IPS-20b (cell line): ENCODE measurements around the gene MAP2K5.

ENCODE experiments used
- H3K27ac ChIP-seq: one replicate; pipeline ENCODE4 v1.5.1; 2013; ENCODE audit warnings: low read length
- H3K27me3 ChIP-seq: 2 replicates; pipeline ENCODE4 v1.6.1; 2013; ENCODE audit warnings: mild to moderate bottlenecking, low read length, inconsistent platforms; ENCODE audit not compliant: insufficient read depth
- H3K36me3 ChIP-seq: 2 replicates; pipeline ENCODE4 v1.6.1; 2013; ENCODE audit warnings: low read depth, mild to moderate bottlenecking, inconsistent platforms, low read length, moderate library complexity; ENCODE audit not compliant: insufficient read depth
- H3K4me1 ChIP-seq: 2 replicates; pipeline ENCODE4 v1.6.1; 2013; ENCODE audit warnings: mild to moderate bottlenecking, control low read depth, inconsistent platforms, low read length, moderate library complexity; ENCODE audit not compliant: insufficient read depth
- H3K4me3 ChIP-seq: 2 replicates; pipeline ENCODE4 v1.5.1; 2013; ENCODE audit warnings: mild to moderate bottlenecking, low read length, inconsistent platforms
- H3K9ac ChIP-seq: 2 replicates; pipeline ENCODE4 v1.6.1; 2013; ENCODE audit warnings: low read depth, mild to moderate bottlenecking, inconsistent platforms, low read length, moderate library complexity
- H3K9me3 ChIP-seq: 2 replicates; pipeline ENCODE4 v1.6.1; 2013; ENCODE audit warnings: mild to moderate bottlenecking, low read depth, low read length, inconsistent platforms; ENCODE audit not compliant: insufficient read depth

MAP2K5 gene

GRCh38 chr15:67524235-67524634 lies 18.3 kb upstream of the MAP2K5 start:
- H3K4me1 ChIP-seq = peaks cover 15% of the 10 kb centered on the region; the same call in 1 of the 2 replicates
- H3K9me3 ChIP-seq = no peaks in the 10 kb centered on the region
- no peak overlapping the region for H3K9ac ChIP-seq
- no peak overlapping the region for H3K27ac ChIP-seq
- H3K27me3 ChIP-seq = peaks cover 22% of the 10 kb centered on the region; the same call in 1 of the 2 replicates
- H3K36me3 ChIP-seq = no peaks in the 10 kb centered on the region
- H3K4me3 ChIP-seq = no peak overlapping the region

- Histone ChIP-seq H3K4me1 (peaks cover 2% of the 10 kb centered on the region; the same call in 1 of the 2 replicates), H3K9me3 (no peaks in the 10 kb centered on the region), H3K27me3 (no peaks in the 10 kb centered on the region), H3K9ac (no peak overlapping the region), H3K36me3 (no peaks in the 10 kb centered on the region), H3K4me3 (no peak overlapping the region), H3K27ac (no peak overlapping the region)
Observed at GRCh38 chr15:67528513-67528912, 14.0 kb upstream of the MAP2K5 start.

DNA sequence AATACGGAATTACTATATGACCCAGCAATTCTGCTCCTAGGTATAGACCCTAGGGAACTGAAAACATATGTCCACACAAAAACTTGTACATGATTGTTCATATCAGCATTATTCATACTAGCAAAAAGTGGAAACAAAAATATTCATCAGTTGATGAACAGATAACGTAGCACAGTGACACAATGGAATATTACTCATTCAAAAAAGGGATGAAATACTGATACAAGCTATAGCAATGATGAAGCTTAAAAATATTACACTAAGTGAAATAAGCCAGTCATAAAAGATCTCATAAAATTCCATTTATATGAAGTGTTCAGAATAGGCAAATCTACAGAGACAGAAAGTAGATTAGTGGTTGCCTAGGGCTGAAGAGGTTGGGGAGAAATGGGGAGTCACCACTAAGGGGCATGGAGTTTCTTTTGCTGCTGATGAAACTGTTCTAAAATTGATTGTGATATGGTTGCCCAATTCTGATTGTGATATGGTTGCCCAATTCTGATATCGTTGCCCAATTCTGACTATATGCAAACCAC lies 11.1 kb upstream of the MAP2K5 start:
- no peak overlapping the region for H3K9ac ChIP-seq
- H3K27me3 ChIP-seq = no peaks in the 10 kb centered on the region
- H3K27ac ChIP-seq = no peak overlapping the region
- H3K4me1 ChIP-seq = no peaks in the 10 kb centered on the region
- no peak overlapping the region for H3K4me3 ChIP-seq
- H3K36me3 ChIP-seq = no peaks in the 10 kb centered on the region
- H3K9me3 ChIP-seq = no peaks in the 10 kb centered on the region

- no peaks in the 10 kb centered on the region for H3K27me3 ChIP-seq
- no peaks in the 10 kb centered on the region for H3K36me3 ChIP-seq
- no peaks in the 10 kb centered on the region for H3K4me1 ChIP-seq
- H3K9me3 ChIP-seq = no peaks in the 10 kb centered on the region
- H3K9ac ChIP-seq = no peak overlapping the region
- no peak overlapping the region for H3K27ac ChIP-seq
- H3K4me3 ChIP-seq = no peak overlapping the region
Observed at GRCh38 chr15:67533873-67534272, 8.6 kb upstream of the MAP2K5 start.

DNA sequence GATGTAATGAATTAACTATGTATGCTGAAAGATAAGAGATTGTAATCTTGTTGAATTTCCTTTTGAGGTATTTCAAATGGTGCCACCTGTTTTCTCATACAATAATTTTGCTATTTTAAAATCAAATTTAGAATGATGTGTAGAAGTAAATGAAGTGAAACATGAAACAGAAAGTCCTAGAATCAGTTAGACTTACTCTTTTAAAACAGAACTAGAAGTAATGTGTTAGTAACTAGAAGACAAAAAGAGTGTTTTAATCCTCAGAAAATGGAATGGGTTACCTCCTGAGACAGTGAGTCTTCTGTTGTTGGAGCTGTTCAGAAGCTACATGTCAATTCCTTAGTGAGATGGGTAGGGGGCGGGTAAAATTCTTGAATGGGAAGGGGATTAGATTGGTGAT lies 8.1 kb upstream of the MAP2K5 start:
- Histone ChIP-seq H3K9ac (no peak overlapping the region), H3K4me3 (no peak overlapping the region), H3K27ac (no peak overlapping the region), H3K4me1 (no peaks in the 10 kb centered on the region), H3K36me3 (no peaks in the 10 kb centered on the region), H3K27me3 (no peaks in the 10 kb centered on the region), H3K9me3 (no peaks in the 10 kb centered on the region)

GRCh38 chr15:67537771-67538170 lies 4.7 kb upstream of the MAP2K5 start:
- no peaks in the 10 kb centered on the region for H3K36me3 ChIP-seq

DNA sequence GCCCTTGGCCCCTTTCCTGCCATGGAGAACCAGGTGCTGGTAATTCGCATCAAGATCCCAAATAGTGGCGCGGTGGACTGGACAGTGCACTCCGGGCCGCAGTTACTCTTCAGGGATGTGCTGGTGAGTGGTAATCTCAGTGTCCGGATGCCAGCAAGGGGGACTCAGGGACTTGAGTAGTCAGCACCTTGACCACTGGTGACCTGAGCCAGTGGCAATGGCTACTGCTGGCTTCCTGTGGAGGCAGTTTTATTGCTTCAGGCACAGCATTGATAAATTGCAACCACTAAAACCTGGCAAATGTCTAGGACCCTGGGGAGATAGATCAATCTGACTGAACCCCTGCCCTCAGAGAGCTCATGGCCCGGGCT lies 830 bp downstream of the MAP2K5 start:
- H3K9ac ChIP-seq = peak overlapping the region; percentile 86; the same call in 1 of the 2 replicates
- peaks cover 12% of the 10 kb centered on the region for H3K4me1 ChIP-seq
- H3K4me3 ChIP-seq = peak overlapping the region; percentile 91
- 0 out of 2 replicates have a peak, but pooled peaks cover 9% of the 10 kb centered on the region for H3K36me3 ChIP-seq
- no peaks in the 10 kb centered on the region; the same call in 1 of the 2 replicates for H3K27me3 ChIP-seq
- H3K9me3 ChIP-seq = no peaks in the 10 kb centered on the region
- no peak overlapping the region for H3K27ac ChIP-seq

More at GRCh38 chr15:67537771-67538170, 4.7 kb upstream of the MAP2K5 start:
- Histone ChIP-seq H3K4me3 (no peak overlapping the region), H3K4me1 (no peaks in the 10 kb centered on the region; the same call in 1 of the 2 replicates), H3K27me3 (no peaks in the 10 kb centered on the region; the same call in 1 of the 2 replicates), H3K9me3 (no peaks in the 10 kb centered on the region), H3K27ac (no peak overlapping the region), H3K9ac (no peak overlapping the region)

DNA sequence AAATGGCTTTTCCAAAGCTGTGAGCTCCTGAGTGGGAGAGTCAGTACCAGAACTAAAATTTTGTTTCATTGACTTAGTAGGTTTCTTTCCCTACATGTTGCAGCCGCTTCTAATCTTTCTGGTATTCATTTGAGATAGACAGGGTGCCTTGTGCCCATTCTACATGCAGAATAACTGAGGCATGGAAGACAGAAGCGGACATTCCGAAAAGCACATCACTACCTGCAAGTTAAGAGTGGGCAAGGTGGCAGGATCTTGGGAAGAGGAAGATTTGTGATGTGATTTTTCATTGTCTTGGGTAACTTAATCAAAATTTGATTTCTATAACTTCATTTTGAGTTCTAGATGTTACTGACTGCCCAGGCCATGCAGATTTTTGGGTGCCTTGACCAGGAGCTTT lies 2.0 kb downstream of the MAP2K5 start:
- peaks cover 24% of the 10 kb centered on the region for H3K4me1 ChIP-seq
- no peak overlapping the region for H3K27ac ChIP-seq
- 0 out of 2 replicates have a peak, but pooled peaks cover 9% of the 10 kb centered on the region for H3K36me3 ChIP-seq
- H3K9ac ChIP-seq = no peak overlapping the region
- H3K9me3 ChIP-seq = no peaks in the 10 kb centered on the region
- H3K27me3 ChIP-seq = no peaks in the 10 kb centered on the region; the same call in 1 of the 2 replicates
- H3K4me3 ChIP-seq = no peak overlapping the region

DNA sequence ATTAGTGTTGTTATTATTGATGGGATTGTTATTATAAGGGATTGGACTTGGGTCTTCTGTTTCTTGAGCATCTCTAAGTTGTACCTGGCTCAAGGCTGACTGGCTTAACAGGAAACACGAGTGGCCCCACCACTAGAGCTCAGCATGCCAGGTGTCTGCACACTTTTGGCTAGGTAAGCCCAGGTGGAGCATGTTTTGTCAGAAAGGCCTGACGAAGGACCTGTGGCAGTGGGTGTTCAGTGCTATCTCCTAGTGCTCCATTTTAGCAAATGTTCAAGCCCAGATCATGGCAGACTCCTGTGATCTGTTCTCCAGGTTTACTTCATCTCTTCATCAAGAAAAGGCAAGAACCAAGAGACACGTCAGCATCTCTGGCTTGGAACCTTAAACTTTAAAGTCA lies 3.4 kb downstream of the MAP2K5 start:
- Histone ChIP-seq H3K27me3 (no peaks in the 10 kb centered on the region; the same call in 1 of the 2 replicates), H3K9ac (no peak overlapping the region), H3K27ac (no peak overlapping the region), H3K36me3 (peaks cover 9% of the 10 kb centered on the region; the same call in 1 of the 2 replicates), H3K4me1 (peaks cover 28% of the 10 kb centered on the region), H3K9me3 (no peaks in the 10 kb centered on the region), H3K4me3 (no peak overlapping the region)

- peaks cover 28% of the 10 kb centered on the region for H3K4me1 ChIP-seq
- H3K4me3 ChIP-seq = no peak overlapping the region
- no peaks in the 10 kb centered on the region for H3K9me3 ChIP-seq
- no peak overlapping the region for H3K9ac ChIP-seq
- no peak overlapping the region for H3K27ac ChIP-seq
- H3K36me3 ChIP-seq = peaks cover 15% of the 10 kb centered on the region
- H3K27me3 ChIP-seq = no peaks in the 10 kb centered on the region; the same call in 1 of the 2 replicates
Observed at GRCh38 chr15:67547064-67547463, 4.6 kb downstream of the MAP2K5 start.

- no peak overlapping the region for H3K4me3 ChIP-seq
- H3K27me3 ChIP-seq = no peaks in the 10 kb centered on the region
- H3K9me3 ChIP-seq = no peaks in the 10 kb centered on the region
- peaks cover 15% of the 10 kb centered on the region for H3K36me3 ChIP-seq
- H3K27ac ChIP-seq = no peak overlapping the region
- H3K9ac ChIP-seq = peak overlapping the region; percentile 27; the same call in 1 of the 2 replicates
- H3K4me1 ChIP-seq = peaks cover 28% of the 10 kb centered on the region
Observed at GRCh38 chr15:67547836-67548235, 5.3 kb downstream of the MAP2K5 start.

- Histone ChIP-seq H3K27me3 (no peaks in the 10 kb centered on the region), H3K36me3 (peaks cover 15% of the 10 kb centered on the region), H3K9ac (peak overlapping the region; percentile 27; the same call in 1 of the 2 replicates), H3K4me3 (no peak overlapping the region; the same call in 1 of the 2 replicates), H3K27ac (no peak overlapping the region), H3K4me1 (peaks cover 26% of the 10 kb centered on the region), H3K9me3 (no peaks in the 10 kb centered on the region)
Observed at GRCh38 chr15:67548236-67548852, 5.8 kb downstream of the MAP2K5 start.
